ENCODE data around the gene FPR3.

The FPR3 gene

DNA sequence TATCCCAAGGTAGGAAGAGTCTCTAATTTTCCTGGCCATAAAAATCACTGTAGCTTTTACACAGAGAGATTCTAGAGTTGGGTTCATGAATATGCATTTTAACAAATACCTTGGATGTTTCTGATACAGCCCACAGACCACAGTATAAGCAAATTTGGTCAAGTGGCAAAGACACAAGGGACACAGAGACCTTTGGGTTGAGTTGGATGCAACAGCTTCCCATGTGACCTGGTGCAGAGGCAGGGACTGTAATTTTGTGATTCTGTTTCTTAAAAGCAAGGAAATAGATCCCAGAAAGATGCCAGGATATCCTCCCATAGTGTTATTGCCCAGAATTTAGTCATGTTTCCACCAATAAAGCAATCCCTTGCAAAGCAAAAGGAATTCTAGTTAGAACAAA lies 27.0 kb downstream of the FPR3 start:
- no peaks in the 10 kb centered on the region for H3K27me3 ChIP-seq (replicated peaks; ENCODE audit: control insufficient read depth, insufficient read depth, low read length)
- no peak overlapping the region for H3K4me3 ChIP-seq (replicated peaks; ENCODE audit: low read depth, low read length)
- TF ChIP-seq, protein P1, sequence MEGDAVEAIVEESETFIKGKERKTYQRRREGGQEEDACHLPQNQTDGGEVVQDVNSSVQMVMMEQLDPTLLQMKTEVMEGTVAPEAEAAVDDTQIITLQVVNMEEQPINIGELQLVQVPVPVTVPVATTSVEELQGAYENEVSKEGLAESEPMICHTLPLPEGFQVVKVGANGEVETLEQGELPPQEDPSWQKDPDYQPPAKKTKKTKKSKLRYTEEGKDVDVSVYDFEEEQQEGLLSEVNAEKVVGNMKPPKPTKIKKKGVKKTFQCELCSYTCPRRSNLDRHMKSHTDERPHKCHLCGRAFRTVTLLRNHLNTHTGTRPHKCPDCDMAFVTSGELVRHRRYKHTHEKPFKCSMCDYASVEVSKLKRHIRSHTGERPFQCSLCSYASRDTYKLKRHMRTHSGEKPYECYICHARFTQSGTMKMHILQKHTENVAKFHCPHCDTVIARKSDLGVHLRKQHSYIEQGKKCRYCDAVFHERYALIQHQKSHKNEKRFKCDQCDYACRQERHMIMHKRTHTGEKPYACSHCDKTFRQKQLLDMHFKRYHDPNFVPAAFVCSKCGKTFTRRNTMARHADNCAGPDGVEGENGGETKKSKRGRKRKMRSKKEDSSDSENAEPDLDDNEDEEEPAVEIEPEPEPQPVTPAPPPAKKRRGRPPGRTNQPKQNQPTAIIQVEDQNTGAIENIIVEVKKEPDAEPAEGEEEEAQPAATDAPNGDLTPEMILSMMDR (IDR thresholded peaks at IDR 0.05; ENCODE audit: insufficient read depth, low read length, poor library complexity, severe bottlenecking) = no peak
- H3K36me3 ChIP-seq (ENCODE audit: control insufficient read depth, insufficient read depth, low read length) = no peaks in the 10 kb centered on the region
- DNase-seq (ENCODE audit: extremely low read depth, insufficient read length) = no peak

DNA sequence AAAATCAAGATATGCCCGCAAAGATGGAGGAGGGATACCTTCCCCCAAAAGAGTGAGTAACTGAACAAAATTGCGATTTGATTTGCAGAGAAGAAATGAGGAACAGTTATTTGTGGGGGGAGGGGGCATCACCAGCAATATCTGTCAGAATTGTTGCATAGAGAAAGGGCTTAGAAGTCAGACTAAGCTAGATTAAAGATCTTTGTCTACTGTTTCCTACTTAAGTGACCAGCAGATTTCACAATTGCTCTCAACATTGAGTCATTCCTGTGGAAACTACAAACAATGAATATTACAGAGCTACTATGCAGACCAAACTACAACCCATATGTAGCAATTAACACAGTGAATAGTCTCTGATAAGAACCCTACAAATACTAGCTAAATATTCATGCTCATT lies 27.4 kb downstream of the FPR3 start:
- H3K36me3 ChIP-seq (ENCODE audit: control insufficient read depth, insufficient read depth, low read length) = no peaks in the 10 kb centered on the region
- no peak for DNase-seq (ENCODE audit: extremely low read depth, insufficient read length)
- TF ChIP-seq, protein P1 (IDR thresholded peaks at IDR 0.05; ENCODE audit: insufficient read depth, low read length, poor library complexity, severe bottlenecking) = no peak

DNA sequence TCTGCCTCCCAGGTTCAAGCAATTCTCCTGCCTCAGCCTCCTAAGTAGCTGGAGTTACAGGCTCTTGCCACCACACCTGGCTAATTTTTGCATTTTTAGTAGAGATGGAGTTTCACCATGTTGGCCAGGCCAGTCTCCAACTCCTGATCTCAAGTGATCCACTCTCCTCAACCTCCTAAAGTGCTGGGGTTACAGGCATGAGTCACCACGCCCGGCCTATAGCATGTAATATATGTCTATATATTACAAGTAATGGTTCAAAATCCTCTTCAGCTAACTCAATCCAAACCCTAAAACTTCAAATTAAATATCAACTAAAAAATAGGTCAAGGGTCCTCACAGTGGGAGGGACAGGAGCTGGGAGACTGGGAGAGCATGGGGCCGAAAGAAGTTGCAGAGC lies 28.0 kb downstream of the FPR3 start:
- H3K27me3 ChIP-seq (replicated peaks; ENCODE audit: control insufficient read depth, insufficient read depth, low read length) = no peaks in the 10 kb centered on the region
- TF ChIP-seq, protein P1 (IDR thresholded peaks at IDR 0.05; ENCODE audit: insufficient read depth, low read length, poor library complexity, severe bottlenecking) = no peak
- no peak for DNase-seq (ENCODE audit: extremely low read depth, insufficient read length)

More for the DNA sequence above, 27.4 kb downstream of the FPR3 start:
- Histone ChIP-seq H3K27me3 (replicated peaks; ENCODE audit: control insufficient read depth, insufficient read depth, low read length) (no peaks in the 10 kb centered on the region), H3K4me3 (replicated peaks; ENCODE audit: low read depth, low read length) (no peak overlapping the region)

DNA sequence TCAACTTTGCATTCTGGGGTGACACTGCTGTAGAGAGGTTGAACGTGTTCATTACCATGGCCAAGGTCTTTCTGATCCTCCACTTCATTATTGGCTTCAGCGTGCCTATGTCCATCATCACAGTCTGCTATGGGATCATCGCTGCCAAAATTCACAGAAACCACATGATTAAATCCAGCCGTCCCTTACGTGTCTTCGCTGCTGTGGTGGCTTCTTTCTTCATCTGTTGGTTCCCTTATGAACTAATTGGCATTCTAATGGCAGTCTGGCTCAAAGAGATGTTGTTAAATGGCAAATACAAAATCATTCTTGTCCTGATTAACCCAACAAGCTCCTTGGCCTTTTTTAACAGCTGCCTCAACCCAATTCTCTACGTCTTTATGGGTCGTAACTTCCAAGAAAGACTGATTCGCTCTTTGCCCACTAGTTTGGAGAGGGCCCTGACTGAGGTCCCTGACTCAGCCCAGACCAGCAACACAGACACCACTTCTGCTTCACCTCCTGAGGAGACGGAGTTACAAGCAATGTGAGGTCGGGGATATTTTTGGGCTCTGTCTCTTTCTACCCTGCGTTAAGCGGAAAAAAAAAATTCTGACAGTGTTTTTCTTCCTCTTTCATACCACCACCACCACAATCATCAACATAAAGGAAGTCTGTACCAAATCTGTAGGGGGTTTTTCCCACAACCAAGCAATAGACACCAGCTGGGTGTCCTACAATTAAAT lies 29.5 kb downstream of the FPR3 start:
- TF ChIP-seq, protein P1 (IDR thresholded peaks at IDR 0.05; ENCODE audit: insufficient read depth, low read length, poor library complexity, severe bottlenecking) = no peak
- no peaks in the 10 kb centered on the region for H3K36me3 ChIP-seq (ENCODE audit: control insufficient read depth, insufficient read depth, low read length)
- no peak overlapping the region for H3K4me3 ChIP-seq (replicated peaks; ENCODE audit: low read depth, low read length)
- H3K27me3 ChIP-seq (replicated peaks; ENCODE audit: control insufficient read depth, insufficient read depth, low read length) = no peaks in the 10 kb centered on the region
- no peak for DNase-seq (ENCODE audit: extremely low read depth, insufficient read length)

More for the DNA sequence above, 28.0 kb downstream of the FPR3 start:
- H3K36me3 ChIP-seq (ENCODE audit: control insufficient read depth, insufficient read depth, low read length) = no peaks in the 10 kb centered on the region
- H3K4me3 ChIP-seq (replicated peaks; ENCODE audit: low read depth, low read length) = no peak overlapping the region

DNA sequence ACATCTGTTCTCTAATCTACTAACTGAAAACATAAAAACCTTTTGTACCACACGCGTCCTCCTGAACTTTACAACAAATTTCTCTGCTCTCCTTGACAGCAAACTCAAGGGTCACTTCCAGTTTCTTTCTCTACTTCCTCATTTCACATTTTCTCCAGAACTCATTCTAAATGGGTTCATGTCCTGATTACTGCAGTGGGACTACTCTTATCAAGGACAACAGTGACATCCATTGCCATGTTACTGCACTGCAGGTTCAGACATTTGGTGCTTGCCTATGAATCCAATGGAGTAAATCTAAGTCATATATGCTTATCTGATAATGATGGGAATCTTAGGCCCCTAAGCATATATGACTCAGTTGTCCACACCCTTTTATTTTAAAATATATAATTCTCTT lies 35.3 kb downstream of the FPR3 start:
- TF ChIP-seq, protein P1 (IDR thresholded peaks at IDR 0.05; ENCODE audit: insufficient read depth, low read length, poor library complexity, severe bottlenecking) = no peak
- H3K27me3 ChIP-seq (replicated peaks; ENCODE audit: control insufficient read depth, insufficient read depth, low read length) = no peaks in the 10 kb centered on the region
- DNase-seq (ENCODE audit: extremely low read depth, insufficient read length) = no peak
- no peaks in the 10 kb centered on the region for H3K36me3 ChIP-seq (ENCODE audit: control insufficient read depth, insufficient read depth, low read length)
- H3K4me3 ChIP-seq (replicated peaks; ENCODE audit: low read depth, low read length) = no peak overlapping the region

Measured in GM06990 (cell line).